Nucleus accumbens (tissue), 56 donors: Measurements from ENCODE around the gene ABCA2.

Source experiments
- DNase-seq, 56 donors: peaks; one replicate each; lab custom pipeline; 2025; lab: John Stamatoyannopoulos, UW

Gene ABCA2

GRCh38 chr9:136988872-136989271 lies 39.2 kb downstream of the ABCA2 start:
- no peak for DNase-seq

GRCh38 chr9:136985853-136986252 lies 42.2 kb downstream of the ABCA2 start:
- no peak for DNase-seq

- DNase-seq: peak in 3 of 56 donors; percentile 19 to 60 (median 39)
These were observed 42.9 kb downstream of the ABCA2 start for GRCh38 chr9:136985027-136985602.

- peak in 2 of 56 donors; percentile 21 to 66 for DNase-seq
These were observed 43.5 kb downstream of the ABCA2 start for GRCh38 chr9:136984464-136985026.

GRCh38 chr9:136983656-136984314 lies 44.3 kb downstream of the ABCA2 start:
- DNase-seq: peak in 5 of 56 donors; percentile 44 to 74 (median 59)

- peak in 12 of 56 donors; percentile 45 to 77 (median 64) for DNase-seq
These were observed 44.9 kb downstream of the ABCA2 start for GRCh38 chr9:136983167-136983566.

- peak in 45 of 56 donors; percentile 33 to 89 (median 73) for DNase-seq
These were observed 45.6 kb downstream of the ABCA2 start, which contains the start of gene LCNL1 for GRCh38 chr9:136982232-136983051. Gene LCNL1 (plus strand): TSS chr9:136982993. CDS start chr9:136983587, 594 bp downstream.

- DNase-seq: peak in 43 of 56 donors; percentile 29 to 86 (median 65)
These were observed 46.3 kb downstream of the ABCA2 start for GRCh38 chr9:136981588-136982231.

- DNase-seq: peak in 9 of 56 donors; percentile 30 to 64 (median 52)
These were observed 47.2 kb downstream of the ABCA2 start for GRCh38 chr9:136980669-136981478.

- peak in 6 of 56 donors; percentile 28 to 62 (median 50) for DNase-seq
These were observed 48.1 kb downstream of the ABCA2 start for GRCh38 chr9:136979769-136980587.

GRCh38 chr9:136978865-136979544 lies 49.0 kb downstream of the ABCA2 start:
- peak in 6 of 56 donors; percentile 47 to 70 (median 56) for DNase-seq

- peak in 54 of 56 donors; percentile 34 to 100 (median 90) for DNase-seq
These were observed 49.8 kb downstream of the ABCA2 start for GRCh38 chr9:136978073-136978864.

GRCh38 chr9:136977649-136978072 lies 50.4 kb downstream of the ABCA2 start:
- DNase-seq: peak in 5 of 56 donors; percentile 43 to 80 (median 67)

- DNase-seq: peak; percentile 49 to 98 (median 94)
These were observed 50.8 kb downstream of the ABCA2 start, which contains the start of gene PTGDS for GRCh38 chr9:136977223-136977622. Gene PTGDS (plus strand): TSS chr9:136977504. CDS start chr9:136977579, 75 bp downstream.

- DNase-seq: peak in 53 of 56 donors; percentile 19 to 90 (median 75)
These were observed 52.4 kb downstream of the ABCA2 start for GRCh38 chr9:136975644-136976043.

- DNase-seq: no peak
These were observed 53.1 kb downstream of the ABCA2 start for GRCh38 chr9:136974817-136975535.
